ENCODE data around the gene CLNK. TPM values are rescaled to one million over a fixed set of nuclear protein-coding genes. Genes with fewer than 3 reads are reported as not detected.
"Not testable (repeated sequence)": the region's sequence is repeated elsewhere in the genome, so short reads cannot be mapped to it uniquely, and the experiment has no call there.

The CLNK gene
- total RNA-seq, 1 donor from 2014 or later, result not detected

DNA sequence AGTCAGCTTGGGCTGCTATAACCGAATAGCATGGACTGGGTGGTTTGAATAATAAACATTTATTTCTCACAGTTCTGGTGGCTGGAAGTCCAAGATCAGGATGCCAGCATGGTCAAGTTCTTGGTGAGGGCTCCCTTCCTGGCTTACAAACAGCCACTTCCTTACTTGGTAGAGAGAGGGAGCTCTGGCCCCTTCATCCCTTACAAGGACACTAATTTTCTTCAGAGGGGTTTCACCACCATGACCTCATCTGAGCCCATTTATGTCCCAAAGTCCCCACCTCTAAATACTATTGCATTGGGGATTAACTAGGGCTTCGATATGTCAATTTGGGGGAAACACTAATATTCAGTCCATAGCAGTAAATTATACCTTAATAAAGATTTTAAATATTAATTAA is 61.8 kb downstream of the CLNK start:
- Histone ChIP-seq H3K4me1 (ENCODE audit: control insufficient read depth in 3 of 3, insufficient read depth in 3 of 3, low read length in 3 of 3) (no peaks in the 10 kb centered on the region), H3K9me3 (ENCODE audit: control insufficient read depth in 3 of 3, low read length in 3 of 3) (no peaks in the 10 kb centered on the region), H3K27me3 (ENCODE audit: control insufficient read depth in 3 of 3, insufficient read depth in 3 of 3, low read length in 3 of 3) (no peaks in the 10 kb centered on the region), H3K27ac (ENCODE audit: low read depth, low read length) (no peak overlapping the region), H3K9ac (ENCODE audit: low read depth in 1 of 3, low read length in 3 of 3) (no peak overlapping the region), H3K36me3 (ENCODE audit: control insufficient read depth in 3 of 3, insufficient read depth in 3 of 3, low read length in 3 of 3) (no peaks in the 10 kb centered on the region), H3K4me3 (ENCODE audit: low read length in 3 of 3) (no peak overlapping the region)

DNA sequence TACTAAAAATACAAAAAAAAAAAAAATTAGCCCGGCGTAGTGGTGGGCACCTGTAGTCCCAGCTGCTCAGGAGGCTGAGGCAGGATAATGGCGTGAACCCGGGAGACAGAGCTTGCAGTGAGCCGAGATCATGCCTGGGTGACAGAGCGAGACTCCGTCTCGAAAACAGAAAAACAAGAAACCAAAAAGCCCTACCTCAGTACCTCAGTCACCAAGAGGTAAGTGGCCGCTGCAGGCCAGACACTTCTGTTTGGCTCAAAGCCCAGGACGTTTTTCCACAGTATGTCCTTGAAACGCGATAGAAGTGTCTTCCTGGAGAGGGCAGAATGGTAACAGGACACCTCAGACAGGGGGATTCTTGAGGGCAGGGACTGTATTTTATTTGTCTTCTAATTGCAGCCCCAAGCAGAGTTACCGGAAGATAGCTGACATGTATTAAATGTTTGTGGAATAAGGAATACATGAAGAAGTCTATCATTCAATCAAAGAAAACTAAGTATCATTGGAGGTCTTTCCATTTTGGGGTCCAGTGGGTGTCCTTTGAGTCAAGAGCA is 63.6 kb downstream of the CLNK start:
- Histone ChIP-seq H3K4me1 (ENCODE audit: control insufficient read depth in 3 of 3, insufficient read depth in 3 of 3, low read length in 3 of 3) (no peaks in the 10 kb centered on the region), H3K9ac (ENCODE audit: low read depth in 1 of 3, low read length in 3 of 3) (no peak overlapping the region), H3K4me3 (ENCODE audit: low read length in 3 of 3) (no peak overlapping the region), H3K36me3 (ENCODE audit: control insufficient read depth in 3 of 3, insufficient read depth in 3 of 3, low read length in 3 of 3) (no peaks in the 10 kb centered on the region), H3K27me3 (ENCODE audit: control insufficient read depth in 3 of 3, insufficient read depth in 3 of 3, low read length in 3 of 3) (no peaks in the 10 kb centered on the region), H3K27ac (ENCODE audit: low read depth, low read length) (no peak overlapping the region), H3K9me3 (ENCODE audit: control insufficient read depth in 3 of 3, low read length in 3 of 3) (no peaks in the 10 kb centered on the region)

DNA sequence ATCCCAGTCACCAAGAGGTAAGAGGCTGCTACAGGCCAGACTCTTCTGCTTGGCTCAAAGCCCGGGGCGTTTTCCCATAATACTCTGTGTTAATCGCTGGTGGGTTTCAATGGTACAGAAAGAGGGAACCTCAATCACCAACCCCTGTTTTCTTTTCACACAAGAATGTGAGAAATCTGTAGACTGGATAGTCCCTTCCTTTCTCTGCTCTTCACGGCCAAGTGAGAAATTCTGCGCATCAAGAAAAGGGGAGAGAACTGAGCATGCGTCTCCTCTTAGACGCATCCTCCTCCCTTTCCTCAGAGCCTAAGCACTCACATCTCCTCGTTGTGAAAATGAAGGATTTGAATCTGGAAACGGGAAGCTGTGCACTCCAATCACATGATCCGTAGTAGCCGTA is 64.7 kb downstream of the CLNK start:
- no peaks in the 10 kb centered on the region for H3K9me3 ChIP-seq (ENCODE audit: control insufficient read depth in 3 of 3, low read length in 3 of 3)
- no peak overlapping the region for H3K27ac ChIP-seq (ENCODE audit: low read depth, low read length)
- H3K4me1 ChIP-seq (ENCODE audit: control insufficient read depth in 3 of 3, insufficient read depth in 3 of 3, low read length in 3 of 3), result no peaks in the 10 kb centered on the region
- H3K27me3 ChIP-seq (ENCODE audit: control insufficient read depth in 3 of 3, insufficient read depth in 3 of 3, low read length in 3 of 3), result no peaks in the 10 kb centered on the region
- no peak overlapping the region for H3K9ac ChIP-seq (ENCODE audit: low read depth in 1 of 3, low read length in 3 of 3)
- H3K36me3 ChIP-seq (ENCODE audit: control insufficient read depth in 3 of 3, insufficient read depth in 3 of 3, low read length in 3 of 3), result no peaks in the 10 kb centered on the region
- no peak overlapping the region for H3K4me3 ChIP-seq (ENCODE audit: low read length in 3 of 3)

DNA sequence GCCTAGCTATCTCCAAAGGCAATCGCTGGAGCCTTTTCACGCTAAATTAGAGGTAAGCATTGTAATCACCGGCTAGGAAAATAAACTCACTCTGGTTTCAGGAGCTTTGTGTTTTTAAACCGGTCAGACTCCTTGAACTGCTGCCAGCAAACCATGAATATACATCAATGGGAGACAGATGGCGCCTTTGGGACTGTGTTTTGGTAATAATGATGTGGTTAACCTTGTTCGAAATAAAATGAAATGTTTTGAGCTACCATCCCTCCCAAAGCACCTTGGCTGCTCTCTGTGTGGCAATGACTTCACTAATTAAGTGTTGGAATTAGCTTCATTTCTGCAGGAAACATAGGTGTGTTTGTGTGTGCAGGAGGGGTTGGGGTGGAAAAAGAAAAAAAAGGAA is 65.3 kb downstream of the CLNK start:
- Histone ChIP-seq H3K27ac (ENCODE audit: low read depth, low read length) (no peak overlapping the region), H3K9me3 (ENCODE audit: control insufficient read depth in 3 of 3, low read length in 3 of 3) (no peaks in the 10 kb centered on the region), H3K4me3 (ENCODE audit: low read length in 3 of 3) (no peak overlapping the region), H3K36me3 (ENCODE audit: control insufficient read depth in 3 of 3, insufficient read depth in 3 of 3, low read length in 3 of 3) (no peaks in the 10 kb centered on the region), H3K27me3 (ENCODE audit: control insufficient read depth in 3 of 3, insufficient read depth in 3 of 3, low read length in 3 of 3) (no peaks in the 10 kb centered on the region), H3K9ac (ENCODE audit: low read depth in 1 of 3, low read length in 3 of 3) (no peak overlapping the region), H3K4me1 (ENCODE audit: control insufficient read depth in 3 of 3, insufficient read depth in 3 of 3, low read length in 3 of 3) (no peaks in the 10 kb centered on the region)

DNA sequence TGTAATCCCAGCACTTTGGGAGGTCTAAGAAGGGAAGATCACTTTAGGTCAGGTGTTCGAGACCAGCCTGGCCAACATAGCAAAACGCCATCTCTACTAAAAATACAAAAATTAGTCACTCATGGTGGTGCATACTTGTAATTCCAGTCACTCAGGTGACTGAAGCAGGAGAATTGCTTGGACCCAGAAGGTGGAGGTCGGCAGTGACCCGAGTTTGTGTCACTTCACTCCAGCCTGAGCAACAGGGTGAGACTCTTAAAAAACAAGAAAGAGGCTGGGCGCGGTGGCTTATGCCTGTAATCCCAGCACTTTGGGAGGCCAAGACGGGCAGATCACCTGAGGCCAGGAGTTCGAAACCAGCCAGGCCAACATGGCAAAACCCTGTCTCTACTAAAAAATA is 69.6 kb downstream of the CLNK start:
- not testable (repeated sequence) for H3K36me3 ChIP-seq (ENCODE audit: control insufficient read depth in 3 of 3, insufficient read depth in 3 of 3, low read length in 3 of 3); H3K9ac ChIP-seq (ENCODE audit: low read depth in 1 of 3, low read length in 3 of 3); H3K9me3 ChIP-seq (ENCODE audit: control insufficient read depth in 3 of 3, low read length in 3 of 3); H3K4me3 ChIP-seq (ENCODE audit: low read length in 3 of 3); H3K4me1 ChIP-seq (ENCODE audit: control insufficient read depth in 3 of 3, insufficient read depth in 3 of 3, low read length in 3 of 3); H3K27ac ChIP-seq (ENCODE audit: low read depth, low read length); H3K27me3 ChIP-seq (ENCODE audit: control insufficient read depth in 3 of 3, insufficient read depth in 3 of 3, low read length in 3 of 3)

DNA sequence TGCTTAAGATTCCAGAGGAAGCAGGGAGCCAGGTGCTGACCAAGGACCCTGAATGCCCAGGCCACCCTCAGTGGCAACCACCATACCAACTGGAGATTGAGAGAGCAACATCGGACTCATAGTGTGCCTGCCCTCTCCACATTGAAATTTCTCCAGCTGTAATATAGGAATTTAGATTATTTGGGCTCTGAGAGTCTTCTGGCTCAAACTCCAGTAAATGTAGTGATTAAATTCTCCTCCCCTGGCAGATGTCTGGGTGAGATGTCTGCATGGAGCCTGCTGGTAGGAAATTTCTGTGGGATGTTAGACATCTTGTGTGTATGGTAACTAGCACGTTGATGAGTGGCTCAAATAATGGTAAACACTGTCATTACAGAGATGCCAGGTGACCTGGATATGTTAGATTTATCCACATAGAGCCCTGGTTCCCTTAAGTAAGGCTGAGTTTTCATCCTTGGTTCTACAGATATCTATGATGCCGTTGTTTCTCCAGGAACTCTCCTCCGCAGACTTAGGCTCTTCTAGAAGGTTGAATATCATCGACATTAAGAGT is 70.6 kb downstream of the CLNK start:
- Histone ChIP-seq H3K4me3 (ENCODE audit: low read length in 3 of 3) (no peak overlapping the region), H3K27me3 (ENCODE audit: control insufficient read depth in 3 of 3, insufficient read depth in 3 of 3, low read length in 3 of 3) (no peaks in the 10 kb centered on the region)

DNA sequence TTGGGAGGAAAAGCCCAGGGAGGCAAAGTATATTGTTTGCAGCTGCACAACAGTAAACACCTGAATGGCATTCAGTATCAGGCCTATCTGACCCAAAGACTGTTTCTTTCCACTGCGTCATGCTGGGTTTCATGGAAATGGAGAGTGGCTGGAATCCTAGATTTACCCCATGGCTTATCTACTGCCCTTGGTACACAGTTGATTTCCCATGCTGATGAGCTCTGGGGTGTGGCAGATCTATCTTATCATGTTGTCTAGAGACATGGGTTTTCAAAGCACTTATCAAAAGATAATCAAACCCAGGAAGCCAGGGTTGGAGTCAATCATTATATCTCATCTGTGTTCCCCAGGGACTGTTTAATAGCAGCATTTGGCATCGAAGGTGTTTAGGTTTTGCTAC is 72.1 kb downstream of the CLNK start:
- H3K27me3 ChIP-seq (ENCODE audit: control insufficient read depth in 3 of 3, insufficient read depth in 3 of 3, low read length in 3 of 3), result no peaks in the 10 kb centered on the region
- no peaks in the 10 kb centered on the region for H3K9me3 ChIP-seq (ENCODE audit: control insufficient read depth in 3 of 3, low read length in 3 of 3)

More for the DNA sequence above, 70.6 kb downstream of the CLNK start:
- Histone ChIP-seq H3K27ac (ENCODE audit: low read depth, low read length) (no peak overlapping the region), H3K9me3 (ENCODE audit: control insufficient read depth in 3 of 3, low read length in 3 of 3) (no peaks in the 10 kb centered on the region), H3K36me3 (ENCODE audit: control insufficient read depth in 3 of 3, insufficient read depth in 3 of 3, low read length in 3 of 3) (no peaks in the 10 kb centered on the region), H3K4me1 (ENCODE audit: control insufficient read depth in 3 of 3, insufficient read depth in 3 of 3, low read length in 3 of 3) (no peaks in the 10 kb centered on the region), H3K9ac (ENCODE audit: low read depth in 1 of 3, low read length in 3 of 3) (no peak overlapping the region)

DNA sequence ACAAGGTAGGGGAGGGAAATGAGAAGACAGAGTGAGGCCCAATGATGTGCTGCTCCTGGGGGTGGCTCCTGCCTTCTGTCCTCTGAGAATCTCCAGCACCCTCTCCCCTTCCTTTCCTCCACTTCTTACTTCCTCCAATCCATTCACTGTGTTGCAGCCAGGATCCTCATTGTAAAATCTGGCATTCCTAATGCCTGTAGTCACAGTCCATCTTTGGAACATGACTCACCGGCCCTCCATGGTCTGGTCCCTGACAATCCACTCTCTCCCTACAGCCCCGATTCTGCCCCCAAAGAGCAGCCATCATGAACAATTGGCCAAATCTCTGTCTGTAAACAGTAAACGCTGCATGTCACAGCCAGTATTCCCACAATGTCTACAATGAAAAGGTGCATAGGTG is 72.9 kb downstream of the CLNK start:
- H3K4me1 ChIP-seq (ENCODE audit: control insufficient read depth in 3 of 3, insufficient read depth in 3 of 3, low read length in 3 of 3), result no peaks in the 10 kb centered on the region
- H3K9ac ChIP-seq (ENCODE audit: low read depth in 1 of 3, low read length in 3 of 3), result no peak overlapping the region
- H3K4me3 ChIP-seq (ENCODE audit: low read length in 3 of 3), result no peak overlapping the region

More for the DNA sequence above, 72.1 kb downstream of the CLNK start:
- Histone ChIP-seq H3K4me3 (ENCODE audit: low read length in 3 of 3) (no peak overlapping the region), H3K36me3 (ENCODE audit: control insufficient read depth in 3 of 3, insufficient read depth in 3 of 3, low read length in 3 of 3) (no peaks in the 10 kb centered on the region), H3K4me1 (ENCODE audit: control insufficient read depth in 3 of 3, insufficient read depth in 3 of 3, low read length in 3 of 3) (no peaks in the 10 kb centered on the region), H3K27ac (ENCODE audit: low read depth, low read length) (no peak overlapping the region), H3K9ac (ENCODE audit: low read depth in 1 of 3, low read length in 3 of 3) (no peak overlapping the region)

DNA sequence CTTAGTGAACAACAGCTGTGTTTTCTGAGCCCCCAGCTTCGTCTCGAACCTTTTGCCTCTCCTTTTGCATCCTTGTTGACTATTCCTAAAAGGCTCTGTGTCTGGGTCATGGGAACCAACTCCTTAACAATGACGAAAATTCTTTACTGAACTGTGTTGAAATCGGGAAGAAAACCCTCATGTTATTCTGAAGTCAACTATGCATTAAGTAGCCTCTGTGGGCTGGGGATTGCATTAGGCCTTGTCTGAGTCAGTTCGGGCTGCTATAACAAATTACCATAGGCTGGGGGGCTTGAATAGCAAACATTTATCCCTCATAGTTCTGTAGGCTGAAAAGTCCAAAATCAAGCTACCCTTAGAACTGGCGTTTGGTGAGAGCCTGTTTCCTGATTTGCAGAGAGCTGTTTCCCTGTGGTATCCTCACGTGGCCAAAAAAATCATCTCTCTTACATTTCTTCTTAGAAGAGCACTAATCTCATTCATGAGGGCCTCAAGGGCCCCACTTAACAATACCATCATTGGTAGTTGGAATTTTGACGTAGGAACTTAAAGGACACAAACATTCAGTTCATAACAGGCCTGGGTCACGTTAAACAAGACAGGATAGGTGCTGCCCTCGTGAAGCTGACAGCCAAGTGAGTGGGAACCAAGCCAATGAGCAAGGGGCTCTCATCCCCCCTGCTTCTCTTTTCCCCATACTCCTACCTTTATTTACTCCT is 75.9 kb downstream of the CLNK start:
- Histone ChIP-seq H3K9me3 (ENCODE audit: control insufficient read depth in 3 of 3, low read length in 3 of 3) (no peaks in the 10 kb centered on the region), H3K27me3 (ENCODE audit: control insufficient read depth in 3 of 3, insufficient read depth in 3 of 3, low read length in 3 of 3) (no peaks in the 10 kb centered on the region), H3K36me3 (ENCODE audit: control insufficient read depth in 3 of 3, insufficient read depth in 3 of 3, low read length in 3 of 3) (no peaks in the 10 kb centered on the region), H3K9ac (ENCODE audit: low read depth in 1 of 3, low read length in 3 of 3) (no peak overlapping the region), H3K4me1 (ENCODE audit: control insufficient read depth in 3 of 3, insufficient read depth in 3 of 3, low read length in 3 of 3) (no peaks in the 10 kb centered on the region), H3K4me3 (ENCODE audit: low read length in 3 of 3) (no peak overlapping the region), H3K27ac (ENCODE audit: low read depth, low read length) (no peak overlapping the region)

More for the DNA sequence above, 72.9 kb downstream of the CLNK start:
- Histone ChIP-seq H3K27me3 (ENCODE audit: control insufficient read depth in 3 of 3, insufficient read depth in 3 of 3, low read length in 3 of 3) (no peaks in the 10 kb centered on the region), H3K36me3 (ENCODE audit: control insufficient read depth in 3 of 3, insufficient read depth in 3 of 3, low read length in 3 of 3) (no peaks in the 10 kb centered on the region), H3K27ac (ENCODE audit: low read depth, low read length) (no peak overlapping the region), H3K9me3 (ENCODE audit: control insufficient read depth in 3 of 3, low read length in 3 of 3) (no peaks in the 10 kb centered on the region)

DNA sequence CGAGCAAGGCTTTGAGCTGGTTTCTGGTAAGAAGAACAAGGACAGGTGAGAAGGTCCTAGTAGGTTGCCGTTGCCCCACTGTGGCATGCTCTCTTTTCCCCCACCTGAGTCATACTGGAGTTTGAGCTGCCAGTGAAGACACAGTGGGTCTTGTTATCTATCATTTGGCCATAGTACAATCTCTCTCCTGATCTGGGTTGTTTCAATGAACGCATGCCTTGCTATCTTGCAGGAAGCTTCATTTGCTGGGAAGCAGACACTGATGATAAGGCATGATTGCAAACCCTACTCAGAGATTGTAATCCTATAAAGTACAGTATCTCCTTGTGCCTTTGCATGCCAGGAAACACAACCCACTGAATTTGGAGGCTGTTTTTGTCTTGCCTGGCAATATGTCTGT is 77.4 kb downstream of the CLNK start:
- Histone ChIP-seq H3K36me3 (ENCODE audit: control insufficient read depth in 3 of 3, insufficient read depth in 3 of 3, low read length in 3 of 3) (no peaks in the 10 kb centered on the region), H3K27me3 (ENCODE audit: control insufficient read depth in 3 of 3, insufficient read depth in 3 of 3, low read length in 3 of 3) (no peaks in the 10 kb centered on the region), H3K9ac (ENCODE audit: low read depth in 1 of 3, low read length in 3 of 3) (no peak overlapping the region), H3K4me3 (ENCODE audit: low read length in 3 of 3) (no peak overlapping the region), H3K4me1 (ENCODE audit: control insufficient read depth in 3 of 3, insufficient read depth in 3 of 3, low read length in 3 of 3) (no peaks in the 10 kb centered on the region), H3K9me3 (ENCODE audit: control insufficient read depth in 3 of 3, low read length in 3 of 3) (no peaks in the 10 kb centered on the region), H3K27ac (ENCODE audit: low read depth, low read length) (no peak overlapping the region)
